Trophoblast cell (in vitro differentiated cells and primary cell): ENCODE data around the gene SPINT2.

Source experiments
- DNase-seq, 2 donors: peaks; one replicate each; pipeline ENCODE4 v3.0.0-alpha.2; 2016
- H2AFZ ChIP-seq: 2 replicates; pipeline ENCODE4 v1.6.1; 2013; ENCODE audit warnings: low read length, moderate library complexity, mild to moderate bottlenecking; ENCODE audit not compliant: insufficient read depth, poor library complexity
- H2AK5ac ChIP-seq: 2 replicates; pipeline ENCODE4 v1.6.1; 2013; ENCODE audit warnings: mild to moderate bottlenecking, low read length
- H2BK120ac ChIP-seq: 2 replicates; pipeline ENCODE4 v1.6.1; 2013; ENCODE audit warnings: low read length, mild to moderate bottlenecking, moderate library complexity; ENCODE audit not compliant: insufficient read depth, poor library complexity
- H2BK12ac ChIP-seq: 2 replicates; pipeline ENCODE4 v1.6.1; 2013; ENCODE audit warnings: mild to moderate bottlenecking, low read length, moderate library complexity
- H2BK5ac ChIP-seq: 2 replicates; pipeline ENCODE4 v1.6.1; 2013; ENCODE audit warnings: low read length, low read depth, moderate library complexity, mild to moderate bottlenecking; ENCODE audit not compliant: poor library complexity
- H3K14ac ChIP-seq: 2 replicates; pipeline ENCODE4 v1.6.1; 2013; ENCODE audit warnings: mild to moderate bottlenecking, low read length
- H3K18ac ChIP-seq: 2 replicates; pipeline ENCODE4 v1.6.1; 2013; ENCODE audit warnings: mild to moderate bottlenecking, low read length
- H3K23ac ChIP-seq: 2 replicates; pipeline ENCODE4 v1.6.1; 2013; ENCODE audit warnings: low read length
- H3K27ac ChIP-seq: 2 replicates; pipeline ENCODE4 v1.5.1; 2013; ENCODE audit warnings: low read depth, mild to moderate bottlenecking, inconsistent platforms, low read length, moderate library complexity
- H3K27me3 ChIP-seq: 2 replicates; pipeline ENCODE4 v1.6.1; 2013; ENCODE audit warnings: inconsistent platforms, mild to moderate bottlenecking, low read length, moderate library complexity; ENCODE audit not compliant: insufficient read depth
- H3K36me3 ChIP-seq, 2 experiments: 1 replicate in 1 of 2; 2 replicates in 1 of 2; pipeline ENCODE4 v1.6.1; 2013; ENCODE audit warnings: low read length in 2 of 2, mild to moderate bottlenecking in 2 of 2, moderate library complexity in 1 of 2; ENCODE audit not compliant: insufficient read depth in 2 of 2, control insufficient read depth in 1 of 2
- H3K4ac ChIP-seq: 2 replicates; pipeline ENCODE4 v1.6.1; 2013; ENCODE audit warnings: low read depth, mild to moderate bottlenecking, low read length, moderate library complexity
- H3K4me1 ChIP-seq, 2 experiments: 1 replicate in 1 of 2; 2 replicates in 1 of 2; pipeline ENCODE4 v1.6.1; 2013; ENCODE audit warnings: low read length in 2 of 2, mild to moderate bottlenecking in 2 of 2, moderate library complexity in 1 of 2; ENCODE audit not compliant: insufficient read depth in 2 of 2, control insufficient read depth in 1 of 2
- H3K4me2 ChIP-seq: 2 replicates; pipeline ENCODE4 v1.6.1; 2013; ENCODE audit warnings: inconsistent platforms, mild to moderate bottlenecking, low read length, moderate library complexity
- H3K4me3 ChIP-seq: 2 replicates; pipeline ENCODE4 v1.5.1; 2013; ENCODE audit warnings: mild to moderate bottlenecking, low read depth, low read length, inconsistent platforms
- H3K79me1 ChIP-seq: one replicate; pipeline ENCODE4 v1.6.1; 2013; ENCODE audit warnings: low read length
- H3K79me2 ChIP-seq: 2 replicates; pipeline ENCODE4 v1.6.1; 2013; ENCODE audit warnings: low read length, mild to moderate bottlenecking; ENCODE audit not compliant: control insufficient read depth, insufficient read depth, poor library complexity
- H3K9ac ChIP-seq: 2 replicates; pipeline ENCODE4 v1.6.1; 2013; ENCODE audit warnings: mild to moderate bottlenecking, low read length
- H3K9me3 ChIP-seq: 2 replicates; pipeline ENCODE4 v1.6.1; 2013; ENCODE audit warnings: low read depth, mild to moderate bottlenecking, control low read depth, inconsistent platforms, low read length; ENCODE audit not compliant: insufficient read depth
- H4K12ac ChIP-seq: 2 replicates; pipeline ENCODE4 v1.6.1; 2013; ENCODE audit warnings: low read depth, mild to moderate bottlenecking, low read length, moderate library complexity
- H4K8ac ChIP-seq: 2 replicates; pipeline ENCODE4 v1.6.1; 2013; ENCODE audit warnings: low read depth, mild to moderate bottlenecking, low read length, moderate library complexity
- H4K91ac ChIP-seq: one replicate; pipeline ENCODE4 v1.6.1; 2013; ENCODE audit warnings: low read depth, mild to moderate bottlenecking, low read length, moderate library complexity
- WGBS: extraction: QIAGEN DNeasy Blood & Tissue Kit; methylation state at CpG from one replicate; pipeline ENCODE4 v1.1.7; 2013; ENCODE audit warnings: missing lambda C conversion rate; ENCODE audit not compliant: insufficient read length, insufficient coverage; ENCODE audit errors: extremely low coverage; 5-methylcytosine and 5-hydroxymethylcytosine counted together

The SPINT2 gene

GRCh38 chr19:38304352-38304865 lies 40.0 kb downstream of the SPINT2 start:
- Histone ChIP-seq H3K36me3 (peaks cover 21 to 25% of the 10 kb centered on the region in 2 experiments), H4K8ac (no peak overlapping the region), H2AK5ac (peak overlapping the region; percentile 1), H4K91ac (peak overlapping the region; percentile 40), H2AFZ (no peak overlapping the region), H3K79me2 (no peaks in the 10 kb centered on the region), H3K4ac (no peak overlapping the region), H3K4me3 (no peak overlapping the region), H2BK12ac (no peak overlapping the region), H3K27ac (no peak overlapping the region), H4K12ac (no peak overlapping the region), H3K4me2 (peak overlapping the region; percentile 9), H2BK5ac (no peak overlapping the region), H3K4me1 (peaks cover 17 to 24% of the 10 kb centered on the region in 2 experiments), H3K14ac (no peak overlapping the region), H3K27me3 (no peaks in the 10 kb centered on the region), H3K23ac (no peak overlapping the region), H3K18ac (no peak overlapping the region), H3K9ac (no peak overlapping the region), H3K9me3 (no peaks in the 10 kb centered on the region), H2BK120ac (no peak overlapping the region), H3K79me1 (peaks cover 5% of the 10 kb centered on the region)
- DNase-seq: no peak
- WGBS: no CpG with 5 or more reads among the region's 27 CpGs

- Histone ChIP-seq H2BK5ac (no peak overlapping the region), H3K27ac (peak overlapping the region; percentile 6), H3K4me2 (peak overlapping the region; percentile 48), H2BK120ac (no peak overlapping the region), H3K36me3 (peaks cover 21 to 27% of the 10 kb centered on the region in 2 experiments), H3K4me3 (no peak overlapping the region), H3K27me3 (no peaks in the 10 kb centered on the region), H3K4ac (no peak overlapping the region), H3K4me1 (peaks cover 17 to 24% of the 10 kb centered on the region in 2 experiments), H2BK12ac (peak overlapping the region; percentile 55), H3K23ac (no peak overlapping the region), H3K9me3 (no peaks in the 10 kb centered on the region), H4K12ac (peak overlapping the region; percentile 19), H3K79me2 (no peaks in the 10 kb centered on the region), H3K9ac (no peak overlapping the region), H4K8ac (peak overlapping the region; percentile 21), H3K18ac (peak overlapping the region; percentile 38), H2AK5ac (peak overlapping the region; percentile 1), H3K79me1 (peaks cover 5% of the 10 kb centered on the region), H4K91ac (peak overlapping the region; percentile 40), H2AFZ (peak overlapping the region; percentile 46), H3K14ac (peak overlapping the region; percentile 55)
- peak; percentile 88 to 92 for DNase-seq
- no CpG with 5 or more reads among the region's 29 CpGs for WGBS
These were observed 40.6 kb downstream of the SPINT2 start for GRCh38 chr19:38304866-38305429.

GRCh38 chr19:38306236-38306635 lies 41.9 kb downstream of the SPINT2 start:
- Histone ChIP-seq H3K9me3 (no peaks in the 10 kb centered on the region), H3K4me3 (no peak overlapping the region), H4K12ac (no peak overlapping the region), H2BK5ac (no peak overlapping the region), H2BK12ac (no peak overlapping the region), H3K23ac (no peak overlapping the region), H3K27me3 (no peaks in the 10 kb centered on the region), H3K4me1 (peaks cover 17 to 20% of the 10 kb centered on the region in 2 experiments), H3K14ac (no peak overlapping the region), H3K4me2 (no peak overlapping the region), H3K18ac (no peak overlapping the region), H3K9ac (no peak overlapping the region), H3K79me1 (peaks cover 5% of the 10 kb centered on the region), H2BK120ac (no peak overlapping the region), H3K27ac (no peak overlapping the region), H3K4ac (no peak overlapping the region), H3K79me2 (no peaks in the 10 kb centered on the region), H4K91ac (no peak overlapping the region), H2AK5ac (no peak overlapping the region), H2AFZ (no peak overlapping the region), H4K8ac (no peak overlapping the region), H3K36me3 (peaks cover 21 to 27% of the 10 kb centered on the region in 2 experiments)
- DNase-seq: no peak
- WGBS: no CpG with 5 or more reads among the region's 3 CpGs

GRCh38 chr19:38307076-38307475 lies 42.7 kb downstream of the SPINT2 start:
- Histone ChIP-seq H2BK12ac (no peak overlapping the region), H3K4ac (no peak overlapping the region), H2BK120ac (no peak overlapping the region), H3K9me3 (no peaks in the 10 kb centered on the region), H2BK5ac (no peak overlapping the region), H3K9ac (no peak overlapping the region), H3K23ac (no peak overlapping the region), H2AK5ac (no peak overlapping the region), H3K36me3 (peaks cover 21 to 27% of the 10 kb centered on the region in 2 experiments), H3K79me2 (no peaks in the 10 kb centered on the region), H4K8ac (no peak overlapping the region), H3K4me1 (peaks cover 17 to 20% of the 10 kb centered on the region in 2 experiments), H3K18ac (no peak overlapping the region), H4K12ac (no peak overlapping the region), H3K4me3 (no peak overlapping the region), H3K27me3 (no peaks in the 10 kb centered on the region), H4K91ac (no peak overlapping the region), H2AFZ (no peak overlapping the region), H3K79me1 (peaks cover 5% of the 10 kb centered on the region), H3K14ac (no peak overlapping the region), H3K4me2 (no peak overlapping the region), H3K27ac (no peak overlapping the region)
- WGBS: no CpG with 5 or more reads among the region's 4 CpGs
- no peak for DNase-seq
